Measurements from ENCODE around the gene GNL1.

Gene GNL1

DNA sequence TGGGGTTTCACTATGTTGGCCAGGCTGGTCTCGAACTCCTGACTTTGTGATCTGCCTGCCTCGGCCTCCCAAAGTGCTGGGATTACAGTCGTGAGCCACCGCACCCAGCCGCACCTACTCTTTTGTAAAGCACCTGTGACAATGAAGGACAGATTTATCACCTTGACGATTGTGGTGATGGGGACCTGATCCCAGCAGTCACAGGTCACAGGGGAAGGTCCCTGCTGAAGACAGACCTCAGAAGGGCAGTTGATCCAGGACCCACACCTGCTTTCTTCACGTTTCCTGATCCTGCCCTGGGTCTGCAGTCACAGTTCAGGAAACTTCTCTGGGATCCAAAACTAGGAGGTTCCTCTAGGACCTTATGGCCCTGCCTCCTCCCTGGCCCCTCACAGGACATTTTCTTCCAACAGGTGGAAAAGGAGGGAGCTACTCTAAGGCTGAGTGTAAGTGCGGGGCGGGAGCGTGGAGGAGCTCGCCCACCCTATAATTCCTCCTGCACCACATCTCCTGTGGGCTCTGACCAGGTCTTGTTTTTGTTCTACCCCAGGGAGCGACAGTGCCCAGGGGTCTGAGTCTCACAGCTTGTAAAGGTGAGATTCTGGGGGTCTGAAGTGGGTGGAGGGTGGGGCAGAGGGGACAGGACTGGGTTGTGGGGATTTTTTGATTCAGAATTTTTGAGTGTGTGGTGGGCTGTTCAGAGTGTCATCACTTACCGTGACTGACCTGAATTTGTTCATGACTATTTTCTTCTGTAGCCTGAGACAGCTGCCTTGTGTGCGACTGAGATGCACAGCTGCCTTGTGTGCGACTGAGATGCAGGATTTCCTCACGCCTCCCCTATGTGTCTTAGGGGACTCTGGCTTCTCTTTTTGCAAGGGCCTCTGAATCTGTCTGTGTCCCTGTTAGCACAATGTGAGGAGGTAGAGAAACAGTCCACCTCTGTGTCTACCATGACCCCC, 64.0 kb downstream of the GNL1 start:
- peaks cover 4% of the 10 kb centered on the region for H3K36me3 ChIP-seq (ENCODE audit: insufficient read depth, low read length)
- DNase-seq (ENCODE audit: low read depth, low spot score), result no peak
- H3K4me3 ChIP-seq, result no peak overlapping the region
- H3K9me3 ChIP-seq (ENCODE audit: low read depth, low read length), result no peaks in the 10 kb centered on the region
- no peak overlapping the region for H3K9ac ChIP-seq (ENCODE audit: insufficient read length)
- H3K27ac ChIP-seq, result no peak overlapping the region
- TF ChIP-seq EZH2 (IDR thresholded peaks at IDR 0.05) (no peak), FOXP2 (optimal IDR thresholded peaks at IDR 0.05; ENCODE audit: control extremely low read depth, extremely low read length, insufficient read depth) (no peak), POLR2AphosphoS5 (IDR thresholded peaks at IDR 0.05; ENCODE audit: borderline replicate concordance, low read depth, low read length) (no peak)

All from SK-N-MC (cell line).